SW480 (cell line): ENCODE results near the gene MSLN.

Experiments
- DNase-seq: peaks from one replicate; pipeline ENCODE4 v3.0.0-alpha.2; 2016; ENCODE audit warnings: low spot score

Gene MSLN

GRCh38 chr16:807347-808084 lies 47.0 kb downstream of the MSLN start:
- peak; percentile 88 for DNase-seq

- no peak for DNase-seq
Measured at GRCh38 chr16:808085-808386, 47.5 kb downstream of the MSLN start.

- DNase-seq: peak; percentile 32
Measured at GRCh38 chr16:813204-813915, 52.8 kb downstream of the MSLN start.

GRCh38 chr16:813916-814412 lies 53.4 kb downstream of the MSLN start:
- no peak for DNase-seq

GRCh38 chr16:814974-815373 lies 54.4 kb downstream of the MSLN start:
- no peak for DNase-seq

- DNase-seq: no peak
Measured at GRCh38 chr16:815861-816260, 55.3 kb downstream of the MSLN start.

GRCh38 chr16:817001-817906 lies 56.7 kb downstream of the MSLN start:
- no peak for DNase-seq

GRCh38 chr16:818132-818531 lies 57.6 kb downstream of the MSLN start:
- DNase-seq: no peak
